Spleen (tissue), 7 donors: ENCODE results near the gene KCNH6.

Experiments
- POLR2A ChIP-seq, 3 donors: fragments of 450-650 bp; IDR thresholded peaks; one replicate each; pipeline ENCODE4 v1.5.1; 2017; ENCODE audit warnings: antibody characterized with exemption in 3 of 3, mild to moderate bottlenecking in 1 of 3
- TF ChIP-seq, protein P1 (sequence below), 11 experiments: fragments of 200-600 bp in 7 of 11; fragments of 450-650 bp in 4 of 11; sonication (generic) in 4 of 11; IDR thresholded peaks in 8 of 11; conservative IDR thresholded peaks in 3 of 11; 1 replicate in 7 of 11; 2 replicates in 4 of 11; pipeline versions ENCODE4 v1.4.0 to v1.8.0; 2016 to 2021; ENCODE audit warnings: antibody characterized with exemption in 11 of 11, inconsistent platforms in 4 of 11, mild to moderate bottlenecking in 1 of 11
- donor health status: DM: no; HTN: no; CAD: no; lungs with moderate emphysema.
- donor health status: DM: no; HTN: no; CAD: no.
- donor health status: DM: no; HTN: no; CAD: no.

DNA sequence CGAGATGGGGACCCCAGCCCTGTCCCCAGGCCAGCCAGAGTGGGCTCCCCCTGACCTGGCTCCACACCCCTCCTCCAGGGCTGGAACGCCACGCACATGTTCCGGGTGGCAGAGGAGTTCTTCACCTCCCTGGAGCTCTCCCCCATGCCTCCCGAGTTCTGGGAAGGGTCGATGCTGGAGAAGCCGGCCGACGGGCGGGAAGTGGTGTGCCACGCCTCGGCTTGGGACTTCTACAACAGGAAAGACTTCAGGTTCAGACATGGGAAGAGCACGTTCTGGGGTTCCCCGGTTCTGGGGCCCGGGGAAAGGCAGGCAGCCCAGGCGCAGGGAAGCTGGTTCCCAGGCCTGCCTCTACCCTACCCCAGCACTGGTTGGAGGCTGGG is 41.7 kb upstream of the KCNH6 start:
- no peak for TF ChIP-seq POLR2A (IDR thresholded peaks at IDR 0.05)
- TF ChIP-seq, protein P1, sequence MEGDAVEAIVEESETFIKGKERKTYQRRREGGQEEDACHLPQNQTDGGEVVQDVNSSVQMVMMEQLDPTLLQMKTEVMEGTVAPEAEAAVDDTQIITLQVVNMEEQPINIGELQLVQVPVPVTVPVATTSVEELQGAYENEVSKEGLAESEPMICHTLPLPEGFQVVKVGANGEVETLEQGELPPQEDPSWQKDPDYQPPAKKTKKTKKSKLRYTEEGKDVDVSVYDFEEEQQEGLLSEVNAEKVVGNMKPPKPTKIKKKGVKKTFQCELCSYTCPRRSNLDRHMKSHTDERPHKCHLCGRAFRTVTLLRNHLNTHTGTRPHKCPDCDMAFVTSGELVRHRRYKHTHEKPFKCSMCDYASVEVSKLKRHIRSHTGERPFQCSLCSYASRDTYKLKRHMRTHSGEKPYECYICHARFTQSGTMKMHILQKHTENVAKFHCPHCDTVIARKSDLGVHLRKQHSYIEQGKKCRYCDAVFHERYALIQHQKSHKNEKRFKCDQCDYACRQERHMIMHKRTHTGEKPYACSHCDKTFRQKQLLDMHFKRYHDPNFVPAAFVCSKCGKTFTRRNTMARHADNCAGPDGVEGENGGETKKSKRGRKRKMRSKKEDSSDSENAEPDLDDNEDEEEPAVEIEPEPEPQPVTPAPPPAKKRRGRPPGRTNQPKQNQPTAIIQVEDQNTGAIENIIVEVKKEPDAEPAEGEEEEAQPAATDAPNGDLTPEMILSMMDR (IDR thresholded peaks at IDR 0.05 in 8 of 11, conservative IDR thresholded peaks at IDR 0.05 in 3 of 11) = no peak
